HepG2 (cell line): Measurements from ENCODE around the gene CCL2. TPM values are rescaled to one million over a fixed set of nuclear protein-coding genes. Genes with fewer than 3 reads are reported as not detected.

Experiments
- ATAC-seq: fragments of 200-7000 bp; cut with Tn5 transposase; 3 replicates; pipeline ENCODE4 v1.9.1; 2020; ENCODE audit warnings: mild to moderate bottlenecking, moderate library complexity
- BruUV-seq: library from RNA; stranded (reverse); fragments of 400-500 nt; replicated peaks from 2 replicates; lab custom pipeline; 2021; lab: Mats Ljungman, UMichigan
- CTCF ChIA-PET: fragments of 300-600 bp; formaldehyde crosslinking; extraction: SDS; loops from one replicate; lab custom pipeline; 2021; ENCODE audit warnings: low total read pairs, inconsistent platforms, low intra/inter-chr PET ratio; lab: Yijun Ruan, JAX
- POLR2A ChIA-PET: fragments of 350-600 bp; sonication (Branson Sonifier 250); formaldehyde crosslinking; loops from one replicate; lab custom pipeline; 2020; ENCODE audit warnings: antibody characterized with exemption, inconsistent platforms; lab: Yijun Ruan, JAX
- DNase-seq: peaks from one replicate; pipeline ENCODE4 v3.0.0-alpha.2; 2015; ENCODE audit warnings: low spot score
- FAIRE-seq: peaks from 3 replicates; lab custom pipeline; 2011; peaks lifted over from hg19 to GRCh38; lab: Jason Lieb, UNC
- H2AFZ ChIP-seq: one replicate; pipeline ENCODE4 v1.6.1; 2011; ENCODE audit warnings: low read length, inconsistent platforms
- H3K27ac ChIP-seq: fragments of 300-600 bp; 3 replicates; pipeline ENCODE4 v1.8.0; 2011; ENCODE audit warnings: mixed run types, mild to moderate bottlenecking, mixed read lengths, low read length, inconsistent platforms; ENCODE audit not compliant: insufficient read depth; ENCODE audit errors: extremely low read length
- H3K27me3 ChIP-seq, 2 experiments: fragments of 200-600 bp in 1 of 2; 2 replicates in 1 of 2; 3 replicates in 1 of 2; pipeline versions ENCODE4 v1.6.0 to v1.8.0; 2011; ENCODE audit warnings: low read length in 2 of 2, mild to moderate bottlenecking in 2 of 2, moderate library complexity in 2 of 2, inconsistent platforms in 1 of 2; ENCODE audit not compliant: insufficient read depth in 2 of 2, control insufficient read depth in 1 of 2
- H3K36me3 ChIP-seq, 2 experiments: fragments of 200-600 bp in 1 of 2; replicated peaks in 1 of 2; 2 replicates in 1 of 2; 3 replicates in 1 of 2; pipeline versions ENCODE4 v1.5.1 to v1.8.0; 2011; ENCODE audit warnings: low read length in 2 of 2, inconsistent platforms in 1 of 2; ENCODE audit not compliant: insufficient read depth in 2 of 2, control insufficient read depth in 1 of 2
- H3K4me1 ChIP-seq: 2 replicates; pipeline ENCODE4 v1.5.1; 2012; ENCODE audit warnings: low read length, inconsistent platforms; ENCODE audit not compliant: insufficient read depth
- H3K4me2 ChIP-seq: 2 replicates; pipeline ENCODE4 v1.6.0; 2011; ENCODE audit warnings: low read depth, low read length, inconsistent platforms
- H3K4me3 ChIP-seq, 3 experiments: fragments of 200-600 bp in 1 of 3; sonication (generic), shearing (Covaris generic) in 1 of 3; replicated peaks in 1 of 3; 2 replicates each; pipeline ENCODE4 v1.5.1; 2011 to 2016; ENCODE audit warnings: low read length in 3 of 3, inconsistent platforms in 2 of 3, low read depth in 2 of 3, mild to moderate bottlenecking in 2 of 3, control low read depth in 1 of 3, mixed read lengths in 1 of 3; ENCODE audit not compliant: insufficient read depth in 1 of 3
- H3K79me2 ChIP-seq: one replicate; pipeline ENCODE4 v1.6.1; 2011; ENCODE audit warnings: low read length, inconsistent platforms; ENCODE audit not compliant: insufficient read depth
- H3K9ac ChIP-seq: 2 replicates; pipeline ENCODE4 v1.6.0; 2011; ENCODE audit warnings: mild to moderate bottlenecking, low read depth, low read length, inconsistent platforms; ENCODE audit not compliant: insufficient read depth
- H3K9me3 ChIP-seq: 2 replicates; pipeline ENCODE4 v1.5.1; 2012; ENCODE audit warnings: mild to moderate bottlenecking, low read length
- H4K20me1 ChIP-seq: 2 replicates; pipeline ENCODE4 v1.6.0; 2011; ENCODE audit warnings: inconsistent platforms, mild to moderate bottlenecking, low read length, moderate library complexity; ENCODE audit not compliant: insufficient read depth
- CCAR2 ChIP-seq: fragments of 200-400 bp; formaldehyde crosslinking; optimal IDR thresholded peaks from 2 replicates; pipeline ENCODE3; 2018; ENCODE audit warnings: low read depth, mild to moderate bottlenecking, low read length, moderate library complexity
- MAX ChIP-seq: IDR thresholded peaks from 2 replicates; pipeline ENCODE4 v1.6.1; 2012; ENCODE audit warnings: inconsistent platforms
- MEIS2 ChIP-seq: sonication (generic); formaldehyde crosslinking; IDR thresholded peaks from 2 replicates; pipeline ENCODE4 v1.9.0; 2021; ENCODE audit warnings: mild to moderate bottlenecking, missing genetic modification reagents
- RCOR2 ChIP-seq: IDR thresholded peaks from 2 replicates; pipeline ENCODE4 v1.6.1; 2016; ENCODE audit warnings: missing biosample characterization, missing genetic modification reagents
- SALL1 ChIP-seq: sonication (generic); formaldehyde crosslinking; IDR thresholded peaks from 2 replicates; pipeline ENCODE4 v1.8.0; 2022; ENCODE audit warnings: mild to moderate bottlenecking, missing genetic modification reagents
- SMC3 ChIP-seq: IDR thresholded peaks from 2 replicates; pipeline ENCODE4 v1.6.1; 2011; ENCODE audit warnings: low read length, improper control_type of control experiment
- ZFP62 ChIP-seq: sonication (generic); formaldehyde crosslinking; IDR thresholded peaks from 2 replicates; pipeline ENCODE4 v1.4.0; 2020; ENCODE audit warnings: missing genetic modification reagents
- ZNF24 ChIP-seq: fragments of 450-650 bp; IDR thresholded peaks from 2 replicates; pipeline ENCODE4 v1.6.1; 2017; ENCODE audit warnings: antibody characterized with exemption, mild to moderate bottlenecking
- ZNF407 ChIP-seq: sonication (generic); formaldehyde crosslinking; IDR thresholded peaks from one replicate; pipeline ENCODE4 v1.5.1; 2020; ENCODE audit warnings: mild to moderate bottlenecking, missing genetic modification reagents; ENCODE audit errors: not compliant biosample characterization
- ZNF484 ChIP-seq: sonication (generic); formaldehyde crosslinking; IDR thresholded peaks from 2 replicates; pipeline ENCODE4 v1.5.1; 2020; ENCODE audit warnings: mild to moderate bottlenecking, low read depth, missing genetic modification reagents, borderline replicate concordance
- ZNF607 ChIP-seq: sonication (generic); formaldehyde crosslinking; IDR thresholded peaks from 2 replicates; pipeline ENCODE4 v1.5.1; 2020; ENCODE audit warnings: missing genetic modification reagents, mild to moderate bottlenecking, borderline replicate concordance
- WGBS: methylation state at CpG from one replicate; pipeline ENCODE4 v1.1.6; 2017; ENCODE audit warnings: low lambda C conversion rate; 5-methylcytosine and 5-hydroxymethylcytosine counted together
- in situ Hi-C: cut with HindIII; loops from 2 replicates; pipeline ENCODE4 v1.10.0; 2017; ENCODE audit warnings: low pct_unique_long_range_greater_than_20kb; ENCODE audit not compliant: extremely low pct_ligation_motif_present
- intact Hi-C: fragments of 100-400 bp; cut with micrococcal nuclease; formaldehyde crosslinking; loops from one replicate; pipeline ENCODE4 v1.10.0; 2022; ENCODE audit not compliant: unreplicated experiment
- polyA plus RNA-seq, 8 experiments: library from polyadenylated mRNA; depleted of rRNA in 3 of 8; stranded (reverse) in 7 of 8; unstranded in 1 of 8; fragments of >200 nt; fragmentation: Illumina TruSeq in 4 of 8; extraction: Trizol in 4 of 8; gene quantifications; 2 replicates each; pipeline versions ENCODE4 v1.2.1 to v1.2.3, GENCODE V29; 2011 to 2016; ENCODE audit warnings: low read depth in 4 of 8, missing spikeins in 1 of 8, mixed read lengths in 1 of 8; ENCODE audit not compliant: insufficient read depth in 1 of 8
- total RNA-seq, 5 experiments: library from RNA; depleted of rRNA; stranded (reverse); fragments of >200 nt; fragmentation: Illumina TruSeq; extraction: Trizol; gene quantifications; 2 replicates each; pipeline ENCODE4 v1.2.3, GENCODE V29; 2016; ENCODE audit warnings: low read depth in 1 of 5
- TF ChIP-seq, protein P1 (sequence below): sonication (generic); formaldehyde crosslinking; IDR thresholded peaks from 2 replicates; pipeline ENCODE4 v1.4.0; 2020; ENCODE audit warnings: missing genetic modification reagents
- TF ChIP-seq, protein P2 (sequence below): sonication (generic); formaldehyde crosslinking; IDR thresholded peaks from 2 replicates; pipeline ENCODE4 v1.4.0; 2020; ENCODE audit warnings: mild to moderate bottlenecking, missing genetic modification reagents

Gene CCL2
- total and polyA plus RNA-seq, 2 of the 13 experiments (the other 11 are each of a cell fraction or from before 2014, with no cell fraction given), result not detected

- no peak for TF ChIP-seq ZNF484 (CRISPR knock-in tag)
- no peak for TF ChIP-seq RCOR2 (CRISPR knock-in tag)
- no peak for TF ChIP-seq CCAR2
- no peak for TF ChIP-seq ZFP62 (CRISPR knock-in tag)
- TF ChIP-seq MEIS2 (CRISPR knock-in tag), result no peak
- TF ChIP-seq, protein P1, sequence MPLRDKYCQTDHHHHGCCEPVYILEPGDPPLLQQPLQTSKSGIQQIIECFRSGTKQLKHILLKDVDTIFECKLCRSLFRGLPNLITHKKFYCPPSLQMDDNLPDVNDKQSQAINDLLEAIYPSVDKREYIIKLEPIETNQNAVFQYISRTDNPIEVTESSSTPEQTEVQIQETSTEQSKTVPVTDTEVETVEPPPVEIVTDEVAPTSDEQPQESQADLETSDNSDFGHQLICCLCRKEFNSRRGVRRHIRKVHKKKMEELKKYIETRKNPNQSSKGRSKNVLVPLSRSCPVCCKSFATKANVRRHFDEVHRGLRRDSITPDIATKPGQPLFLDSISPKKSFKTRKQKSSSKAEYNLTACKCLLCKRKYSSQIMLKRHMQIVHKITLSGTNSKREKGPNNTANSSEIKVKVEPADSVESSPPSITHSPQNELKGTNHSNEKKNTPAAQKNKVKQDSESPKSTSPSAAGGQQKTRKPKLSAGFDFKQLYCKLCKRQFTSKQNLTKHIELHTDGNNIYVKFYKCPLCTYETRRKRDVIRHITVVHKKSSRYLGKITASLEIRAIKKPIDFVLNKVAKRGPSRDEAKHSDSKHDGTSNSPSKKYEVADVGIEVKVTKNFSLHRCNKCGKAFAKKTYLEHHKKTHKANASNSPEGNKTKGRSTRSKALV (CRISPR knock-in tag), result no peak
- TF ChIP-seq ZNF24, result no peak
Measured at GRCh38 chr17:34291721-34292348, 36.8 kb downstream of the CCL2 start (continued).

- no peak for FAIRE-seq
- no peaks in the 10 kb centered on the region for H3K4me1 ChIP-seq
- no peaks in the 10 kb centered on the region for H3K79me2 ChIP-seq
- DNase-seq, result no peak
- no peak overlapping the region for H3K27ac ChIP-seq
- ATAC-seq, result no peak
- 12% methylated on average over 2 of the region's 2 CpGs for WGBS
- ChIA-PET CTCF (no interaction called here), POLR2A (no interaction called here)
- intact Hi-C loops (no loop called here), in situ Hi-C loops (no loop called here)
- H3K4me3 ChIP-seq, result no peak overlapping the region
- H3K27me3 ChIP-seq, result no peaks in the 10 kb centered on the region
- no peaks in the 10 kb centered on the region for H3K36me3 ChIP-seq
- BruUV-seq, result no TSS peak
- H3K9me3 ChIP-seq, result no peaks in the 10 kb centered on the region
- no peaks in the 10 kb centered on the region for H4K20me1 ChIP-seq
- no peak overlapping the region for H3K9ac ChIP-seq
- H2AFZ ChIP-seq, result no peak overlapping the region
- H3K4me2 ChIP-seq, result no peak overlapping the region
- no peak for TF ChIP-seq SMC3
- no peak for TF ChIP-seq MAX
- no peak for TF ChIP-seq SALL1 (CRISPR knock-in tag)
- TF ChIP-seq, protein P2, sequence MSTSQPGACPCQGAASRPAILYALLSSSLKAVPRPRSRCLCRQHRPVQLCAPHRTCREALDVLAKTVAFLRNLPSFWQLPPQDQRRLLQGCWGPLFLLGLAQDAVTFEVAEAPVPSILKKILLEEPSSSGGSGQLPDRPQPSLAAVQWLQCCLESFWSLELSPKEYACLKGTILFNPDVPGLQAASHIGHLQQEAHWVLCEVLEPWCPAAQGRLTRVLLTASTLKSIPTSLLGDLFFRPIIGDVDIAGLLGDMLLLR, result no peak
- TF ChIP-seq ZNF407 (CRISPR knock-in tag), result no peak
- no peak for TF ChIP-seq ZNF607
Measured at GRCh38 chr17:34299027-34299426, 43.9 kb downstream of the CCL2 start.
